ENCODE measurements around the gene CRYBB1.

Gene CRYBB1

GRCh38 chr22:26648011-26648497 is 30.2 kb upstream of the CRYBB1 start:
- Mint-ChIP-seq H3K4me1 (peaks cover 57% of the 10 kb centered on the region), H3K9me3 (no peaks in the 10 kb centered on the region), H3K4me3 (peak overlapping the region; percentile 23), H3K36me3 (no peaks in the 10 kb centered on the region), H3K27me3 (no peaks in the 10 kb centered on the region), H3K27ac (no peak overlapping the region)

DNA sequence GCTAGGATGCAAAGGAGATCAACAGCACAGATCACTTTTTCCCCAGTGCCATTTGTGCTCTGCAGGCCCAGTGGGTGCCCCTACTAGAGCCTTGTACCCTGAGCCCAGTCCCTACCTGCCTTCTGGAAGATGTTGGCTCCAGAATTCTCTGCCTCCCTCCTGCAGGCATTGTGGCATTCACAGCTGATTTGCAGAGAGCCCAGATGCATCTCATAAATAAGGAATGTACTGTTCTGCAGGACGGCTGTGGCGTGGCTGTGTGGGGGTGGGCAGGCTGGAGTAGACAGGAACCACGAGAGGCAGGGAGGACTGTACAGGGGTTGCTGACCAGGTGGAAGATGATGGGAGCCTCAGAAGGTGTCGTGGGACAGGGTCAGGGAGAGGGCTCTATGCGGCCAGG is 28.3 kb upstream of the CRYBB1 start:
- Mint-ChIP-seq H3K36me3 (no peaks in the 10 kb centered on the region), H3K4me1 (peaks cover 76% of the 10 kb centered on the region), H3K4me3 (no peak overlapping the region), H3K27ac (no peak overlapping the region), H3K9me3 (no peaks in the 10 kb centered on the region), H3K27me3 (no peaks in the 10 kb centered on the region)

DNA sequence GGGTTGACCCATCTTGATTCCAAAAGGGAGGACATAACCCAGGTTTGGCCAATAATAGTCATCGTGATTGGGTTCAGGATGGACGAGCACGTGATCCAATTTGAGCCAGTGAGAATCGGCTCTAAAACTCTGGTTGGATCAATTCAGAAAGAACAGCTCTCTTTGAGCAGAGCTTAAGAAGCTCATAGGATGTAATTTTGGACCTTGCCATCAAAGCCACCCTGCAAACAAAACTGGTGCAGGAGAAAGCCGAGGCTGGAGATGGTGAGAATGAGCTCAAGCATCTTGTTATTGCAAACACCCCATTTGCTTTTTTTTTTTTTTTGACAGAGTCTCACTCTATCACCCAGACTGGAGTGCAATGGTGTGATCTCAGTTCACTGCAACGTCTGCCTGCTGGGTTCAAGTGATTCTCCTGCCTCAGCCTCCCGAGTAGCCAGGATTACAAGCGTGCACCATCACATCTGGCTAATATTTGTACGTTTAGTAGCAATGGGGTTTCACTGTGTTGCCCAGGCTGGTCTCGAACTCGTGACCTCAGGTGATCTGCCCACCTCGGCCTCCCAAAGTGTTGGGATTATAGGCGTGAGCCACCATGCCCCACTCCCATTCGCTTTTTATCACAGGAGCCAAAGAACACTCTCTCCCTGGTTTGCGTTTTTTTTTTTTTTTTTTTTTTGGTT is 25.7 kb upstream of the CRYBB1 start:
- Mint-ChIP-seq H3K4me3 (peak overlapping the region; percentile 59), H3K9me3 (no peaks in the 10 kb centered on the region), H3K27ac (peak overlapping the region; percentile 75), H3K36me3 (no peaks in the 10 kb centered on the region), H3K4me1 (peaks cover 72% of the 10 kb centered on the region), H3K27me3 (no peaks in the 10 kb centered on the region)

- H3K27me3 Mint-ChIP-seq, result no peaks in the 10 kb centered on the region
- no peaks in the 10 kb centered on the region for H3K9me3 Mint-ChIP-seq
- peaks cover 63% of the 10 kb centered on the region for H3K4me1 Mint-ChIP-seq
- peak overlapping the region; percentile 59 for H3K4me3 Mint-ChIP-seq
- peak overlapping the region; percentile 84 for H3K27ac Mint-ChIP-seq
- H3K36me3 Mint-ChIP-seq, result no peaks in the 10 kb centered on the region
Measured at GRCh38 chr22:26642465-26643417, 24.9 kb upstream of the CRYBB1 start.

GRCh38 chr22:26636296-26636695 is 18.5 kb upstream of the CRYBB1 start:
- Mint-ChIP-seq H3K4me3 (no peak overlapping the region), H3K36me3 (no peaks in the 10 kb centered on the region), H3K27ac (no peak overlapping the region), H3K9me3 (no peaks in the 10 kb centered on the region), H3K27me3 (no peaks in the 10 kb centered on the region), H3K4me1 (peaks cover 5% of the 10 kb centered on the region)

GRCh38 chr22:26635117-26635516 is 17.3 kb upstream of the CRYBB1 start:
- H3K27me3 Mint-ChIP-seq, result no peaks in the 10 kb centered on the region
- H3K36me3 Mint-ChIP-seq, result no peaks in the 10 kb centered on the region
- H3K27ac Mint-ChIP-seq, result no peak overlapping the region
- H3K9me3 Mint-ChIP-seq, result no peaks in the 10 kb centered on the region
- no peaks in the 10 kb centered on the region for H3K4me1 Mint-ChIP-seq
- H3K4me3 Mint-ChIP-seq, result no peak overlapping the region

GRCh38 chr22:26634189-26634588 is 16.4 kb upstream of the CRYBB1 start:
- H3K36me3 Mint-ChIP-seq, result no peaks in the 10 kb centered on the region
- no peaks in the 10 kb centered on the region for H3K4me1 Mint-ChIP-seq
- H3K9me3 Mint-ChIP-seq, result no peaks in the 10 kb centered on the region
- no peaks in the 10 kb centered on the region for H3K27me3 Mint-ChIP-seq
- H3K4me3 Mint-ChIP-seq, result no peak overlapping the region
- no peak overlapping the region for H3K27ac Mint-ChIP-seq

DNA sequence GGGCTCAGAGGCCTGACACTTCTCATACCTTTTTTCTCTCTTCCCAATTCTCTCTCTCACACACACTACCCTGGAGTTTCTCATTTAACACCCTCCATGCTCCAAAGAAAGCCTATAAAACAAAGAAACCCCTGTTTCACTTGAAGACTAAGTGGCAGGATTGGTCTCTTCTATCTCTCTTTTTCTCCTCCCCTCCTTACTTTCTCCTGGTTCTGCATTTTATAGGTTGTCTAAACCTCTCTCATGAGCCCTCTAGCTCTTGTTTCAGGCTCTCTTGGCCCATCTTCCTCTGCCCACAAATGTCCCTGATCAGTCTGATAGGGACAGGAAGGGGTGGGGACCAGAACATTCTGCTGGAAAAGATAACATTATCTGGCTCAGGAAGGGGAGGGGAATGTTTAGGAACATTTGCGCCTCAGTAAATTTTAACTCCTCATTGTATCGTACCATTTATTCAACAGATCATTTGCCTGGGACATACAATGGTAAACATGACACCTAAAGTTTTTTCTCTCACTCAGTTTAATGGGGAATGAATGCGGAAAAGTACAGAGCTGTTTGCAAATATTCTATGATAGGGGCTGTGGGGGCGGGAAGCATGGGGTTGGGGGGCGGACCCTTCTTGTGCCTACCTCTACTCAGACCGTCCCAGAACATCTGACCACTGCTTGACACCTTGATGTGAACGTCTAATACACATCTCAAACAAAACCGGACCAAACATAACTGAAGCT is 14.8 kb upstream of the CRYBB1 start:
- no peak overlapping the region for H3K4me3 Mint-ChIP-seq
- H3K9me3 Mint-ChIP-seq, result no peaks in the 10 kb centered on the region
- no peak overlapping the region for H3K27ac Mint-ChIP-seq
- H3K4me1 Mint-ChIP-seq, result peaks cover under 1% of the 10 kb centered on the region
- no peaks in the 10 kb centered on the region for H3K36me3 Mint-ChIP-seq
- no peaks in the 10 kb centered on the region for H3K27me3 Mint-ChIP-seq

GRCh38 chr22:26631282-26631681 is 13.5 kb upstream of the CRYBB1 start:
- Mint-ChIP-seq H3K36me3 (no peaks in the 10 kb centered on the region), H3K27ac (no peak overlapping the region), H3K9me3 (no peaks in the 10 kb centered on the region), H3K27me3 (no peaks in the 10 kb centered on the region), H3K4me3 (no peak overlapping the region), H3K4me1 (peaks cover 9% of the 10 kb centered on the region)

- H3K27ac Mint-ChIP-seq, result no peak overlapping the region
- H3K27me3 Mint-ChIP-seq, result no peaks in the 10 kb centered on the region
- H3K4me1 Mint-ChIP-seq, result peaks cover 9% of the 10 kb centered on the region
- no peak overlapping the region for H3K4me3 Mint-ChIP-seq
- H3K36me3 Mint-ChIP-seq, result no peaks in the 10 kb centered on the region
- H3K9me3 Mint-ChIP-seq, result no peaks in the 10 kb centered on the region
Measured at GRCh38 chr22:26629988-26630761, 12.3 kb upstream of the CRYBB1 start.

DNA sequence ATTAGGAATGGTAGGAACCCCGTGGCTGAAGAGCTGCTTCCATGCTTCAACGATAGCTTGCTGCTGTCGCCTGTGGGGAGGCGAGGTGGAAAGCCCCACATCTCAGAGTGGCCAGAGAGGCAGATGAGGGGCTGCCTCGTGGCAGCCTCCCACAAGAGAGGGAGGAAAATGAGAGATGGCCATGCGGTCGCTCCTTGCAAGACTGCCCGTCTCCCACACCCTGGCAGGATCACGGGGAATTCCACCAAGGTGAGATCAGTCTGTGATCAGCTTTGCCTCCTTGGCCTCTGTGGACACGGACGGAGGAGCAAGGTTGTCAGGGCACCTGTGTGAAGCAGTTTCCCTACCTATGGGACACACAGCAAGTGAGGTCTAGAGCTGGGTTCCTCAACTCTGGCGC is 7.0 kb upstream of the CRYBB1 start:
- no peaks in the 10 kb centered on the region for H3K27me3 Mint-ChIP-seq
- H3K27ac Mint-ChIP-seq, result no peak overlapping the region
- H3K36me3 Mint-ChIP-seq, result no peaks in the 10 kb centered on the region
- peaks cover 5% of the 10 kb centered on the region for H3K9me3 Mint-ChIP-seq
- H3K4me3 Mint-ChIP-seq, result no peak overlapping the region
- peaks cover 9% of the 10 kb centered on the region for H3K4me1 Mint-ChIP-seq

GRCh38 chr22:26623984-26624383 is 6.2 kb upstream of the CRYBB1 start:
- Mint-ChIP-seq H3K4me3 (no peak overlapping the region), H3K27ac (no peak overlapping the region), H3K27me3 (no peaks in the 10 kb centered on the region), H3K36me3 (no peaks in the 10 kb centered on the region), H3K9me3 (peaks cover 5% of the 10 kb centered on the region), H3K4me1 (peaks cover 9% of the 10 kb centered on the region)

DNA sequence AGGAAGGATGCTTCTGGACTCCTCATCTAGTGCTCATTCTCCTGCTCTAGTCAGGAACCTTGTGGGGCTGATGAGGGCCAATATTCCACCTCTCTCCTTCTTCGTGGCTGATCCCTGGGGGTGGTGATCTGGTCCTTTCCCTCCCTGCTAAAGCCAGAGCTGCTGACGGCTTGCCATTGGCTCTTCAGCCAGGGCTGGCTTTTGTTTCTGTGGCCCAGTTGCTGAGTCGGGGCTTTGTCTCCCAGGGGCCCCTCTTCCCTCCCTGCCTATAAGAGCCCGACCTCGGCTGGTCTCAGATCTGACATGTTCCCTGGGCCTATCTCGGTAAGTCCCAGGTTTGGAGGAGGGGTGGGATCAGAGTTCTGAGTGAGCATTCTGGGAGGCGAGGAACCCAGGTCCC is 3.8 kb upstream of the CRYBB1 start, which contains the start of gene CRYBA4:
Gene CRYBA4 (plus strand): TSS at position 301 of the 400 bp plus-strand sequence. CDS start 634 bp downstream, outside the sequence.
- H3K36me3 Mint-ChIP-seq, result no peaks in the 10 kb centered on the region
- no peak within 1 kb of the TSS for H3K27ac Mint-ChIP-seq
- H3K27me3 Mint-ChIP-seq, result no peaks in the 10 kb centered on the region
- H3K4me1 Mint-ChIP-seq, result no peaks in the 10 kb centered on the region
- H3K4me3 Mint-ChIP-seq, result no peak within 1 kb of the TSS
- peaks cover 5% of the 10 kb centered on the region for H3K9me3 Mint-ChIP-seq

DNA sequence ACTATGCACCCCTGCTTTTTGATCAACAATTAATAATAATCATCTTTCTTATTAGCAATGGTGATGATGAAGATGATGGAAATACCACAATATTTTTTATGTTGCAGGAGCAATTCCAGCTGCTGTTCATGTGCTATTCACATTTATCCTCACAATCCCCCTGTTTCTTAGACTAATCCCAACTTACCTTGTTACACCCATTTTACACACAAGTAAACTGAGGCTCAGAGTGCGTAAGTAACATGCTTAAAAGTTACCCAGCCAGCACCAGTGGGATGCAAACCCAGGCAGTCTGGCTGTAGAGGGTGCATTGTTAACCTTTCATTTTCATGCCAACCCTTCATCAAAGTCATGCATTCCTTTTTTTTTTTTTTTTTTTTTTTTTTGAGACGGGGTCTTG is 2.4 kb upstream of the CRYBB1 start:
- Mint-ChIP-seq H3K36me3 (no peaks in the 10 kb centered on the region), H3K27ac (no peak overlapping the region), H3K27me3 (no peaks in the 10 kb centered on the region), H3K9me3 (peaks cover 5% of the 10 kb centered on the region), H3K4me1 (no peaks in the 10 kb centered on the region), H3K4me3 (no peak overlapping the region)

DNA sequence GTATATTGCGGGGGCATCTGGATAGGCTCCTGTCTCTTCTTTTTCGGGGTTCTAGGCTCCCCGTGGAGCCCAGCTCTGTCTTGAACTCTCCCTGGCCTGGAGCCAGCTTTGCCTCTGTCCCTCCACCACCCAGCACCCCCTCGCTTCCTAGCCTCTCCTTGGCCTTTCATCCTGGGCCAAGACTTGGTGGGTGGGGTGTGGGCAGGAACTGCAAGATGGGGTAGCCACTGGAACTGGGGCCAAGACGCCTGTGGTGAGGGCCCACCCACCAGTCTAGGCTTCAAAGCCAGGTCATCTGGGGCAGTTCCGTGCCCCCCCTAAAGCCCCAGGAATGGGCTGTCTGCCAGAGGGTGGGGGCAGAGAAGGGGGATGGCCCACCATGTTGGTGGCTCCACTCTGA is 1.7 kb upstream of the CRYBB1 start:
- Mint-ChIP-seq H3K4me3 (no peak overlapping the region), H3K27me3 (no peaks in the 10 kb centered on the region)

More for the DNA sequence above, 1.7 kb upstream of the CRYBB1 start:
- Mint-ChIP-seq H3K36me3 (no peaks in the 10 kb centered on the region), H3K27ac (no peak overlapping the region), H3K9me3 (peaks cover 5% of the 10 kb centered on the region), H3K4me1 (no peaks in the 10 kb centered on the region)

Measured in activated naive CD4-positive, alpha-beta T cell treated with anti-CD3 and anti-CD28 coated beads, Interleukin-2, amount 50 U/mL, for 24 hours (primary cell).